IgD-negative memory B cell (primary cell): ENCODE measurements around the gene CAPZB. TPM values are rescaled to one million over a fixed set of nuclear protein-coding genes. Genes with fewer than 3 reads are reported as not detected.
A peak's percentile ranks its signal among the peaks of the same experiment; 100 is the strongest.

Experiments
- H3K27ac Mint-ChIP-seq, 3 donors: one replicate each; pipeline ENCODE4 v1.8.0; 2020 to 2022; ENCODE audit warnings: mild to moderate bottlenecking in 3 of 3, mixed read lengths in 3 of 3, moderate library complexity in 1 of 3
- H3K27me3 Mint-ChIP-seq: one replicate; pipeline ENCODE4 v1.8.0; 2021; ENCODE audit warnings: mixed read lengths
- H3K36me3 Mint-ChIP-seq: one replicate; pipeline ENCODE4 v1.8.0; 2020; ENCODE audit warnings: mild to moderate bottlenecking, mixed read lengths
- H3K4me1 Mint-ChIP-seq, 3 donors: one replicate each; pipeline ENCODE4 v1.8.0; 2020 to 2022; ENCODE audit warnings: mixed read lengths in 3 of 3, mild to moderate bottlenecking in 1 of 3
- H3K4me3 Mint-ChIP-seq, 4 donors: one replicate each; pipeline ENCODE4 v1.8.0; 2020 to 2022; ENCODE audit warnings: mild to moderate bottlenecking in 4 of 4, mixed read lengths in 4 of 4, moderate library complexity in 3 of 4
- H3K9me3 Mint-ChIP-seq, 3 donors: one replicate each; pipeline ENCODE4 v1.8.0; 2020 to 2021; ENCODE audit warnings: mixed read lengths in 3 of 3, mild to moderate bottlenecking in 1 of 3
- polyA plus RNA-seq: library from polyadenylated mRNA; unstranded; fragments of 300-500 nt; fragmentation: Illumina TruSeq; gene quantifications from one replicate; pipeline ENCODE4 v1.2.3, GENCODE V29; 2021

The CAPZB gene
- polyA plus RNA-seq, 1 donor from 2014 or later, result 419 TPM

DNA sequence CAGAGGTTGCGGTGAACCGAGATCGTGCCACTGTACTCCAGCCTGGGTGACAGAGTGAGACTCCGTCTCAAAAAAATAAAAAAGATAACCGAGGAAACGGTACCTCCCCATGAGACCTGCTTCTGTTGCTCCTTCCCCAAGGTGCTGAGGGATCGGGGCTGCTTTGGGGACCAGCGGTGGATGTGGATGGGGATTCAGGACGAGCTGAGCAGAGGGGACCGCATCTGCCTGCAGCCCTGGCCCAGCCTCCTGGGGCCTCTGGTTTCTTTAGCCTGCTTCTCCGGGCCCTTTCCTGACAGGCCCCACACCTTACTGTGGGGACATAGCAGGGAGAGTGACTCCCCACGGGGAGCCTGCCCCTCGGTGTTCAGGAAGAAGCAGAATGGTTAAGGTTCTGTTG is 156.2 kb downstream of the CAPZB start:
- Mint-ChIP-seq H3K36me3 (peaks cover 5% of the 10 kb centered on the region), H3K4me1 (peaks cover 0 to 2% (median 0%) of the 10 kb centered on the region in 3 donors), H3K27ac (peak overlapping the region in 2 of 3 donors; percentile 2 to 44), H3K27me3 (no peaks in the 10 kb centered on the region), H3K9me3 (no peaks in the 10 kb centered on the region), H3K4me3 (peak overlapping the region in 1 of 4 donors; percentile 6)

DNA sequence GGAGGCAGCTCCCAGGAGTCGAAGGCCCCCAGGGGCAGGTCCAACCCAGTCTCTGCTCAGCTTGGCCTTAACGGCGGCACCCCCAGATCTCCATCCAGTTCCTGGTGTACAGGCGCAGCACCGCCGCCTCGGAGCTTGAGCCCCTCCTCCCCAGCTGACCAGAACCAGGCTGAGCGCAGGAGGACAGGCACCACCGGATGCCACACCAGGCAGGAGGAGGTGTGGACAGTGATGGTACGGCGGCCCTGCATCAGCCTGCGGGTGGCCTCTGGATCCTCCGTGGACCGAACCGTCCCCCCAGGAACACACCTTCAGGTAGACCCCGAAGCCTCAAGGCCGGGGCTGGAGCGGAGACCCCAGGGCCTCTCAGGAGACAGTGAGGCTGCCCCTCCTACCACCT is 156.9 kb downstream of the CAPZB start:
- Mint-ChIP-seq H3K27ac (peak overlapping the region in 1 of 3 donors; percentile 87), H3K4me3 (no peak overlapping the region), H3K27me3 (no peaks in the 10 kb centered on the region), H3K9me3 (no peaks in the 10 kb centered on the region), H3K36me3 (peaks cover 5% of the 10 kb centered on the region), H3K4me1 (peaks cover 0 to 4% (median 0%) of the 10 kb centered on the region in 3 donors)

DNA sequence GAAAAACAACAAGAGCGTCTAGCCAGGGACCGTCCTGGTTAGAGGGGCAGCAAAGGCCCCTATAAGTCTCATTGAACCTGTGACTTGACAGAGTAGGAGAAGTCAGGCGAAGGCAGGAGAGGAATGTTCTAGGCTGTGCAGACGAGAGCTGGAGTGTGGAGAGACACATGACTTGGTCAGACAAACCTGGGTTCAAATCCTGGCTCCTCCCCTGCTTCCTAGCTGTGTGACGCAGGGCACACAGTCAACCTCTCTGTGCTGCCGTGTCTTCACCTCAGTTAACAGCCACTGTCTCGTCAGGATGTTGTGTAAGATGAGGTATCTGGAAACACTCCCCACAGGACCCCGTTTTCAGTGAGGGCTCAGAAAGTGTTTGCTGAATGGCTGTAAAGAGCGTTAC is 157.6 kb downstream of the CAPZB start:
- Mint-ChIP-seq H3K27ac (peak overlapping the region in 1 of 3 donors; percentile 87), H3K9me3 (no peaks in the 10 kb centered on the region), H3K4me3 (peak overlapping the region in 1 of 4 donors; percentile 23), H3K4me1 (peaks cover 0 to 4% (median 0%) of the 10 kb centered on the region in 3 donors), H3K27me3 (no peaks in the 10 kb centered on the region), H3K36me3 (peaks cover 5% of the 10 kb centered on the region)

DNA sequence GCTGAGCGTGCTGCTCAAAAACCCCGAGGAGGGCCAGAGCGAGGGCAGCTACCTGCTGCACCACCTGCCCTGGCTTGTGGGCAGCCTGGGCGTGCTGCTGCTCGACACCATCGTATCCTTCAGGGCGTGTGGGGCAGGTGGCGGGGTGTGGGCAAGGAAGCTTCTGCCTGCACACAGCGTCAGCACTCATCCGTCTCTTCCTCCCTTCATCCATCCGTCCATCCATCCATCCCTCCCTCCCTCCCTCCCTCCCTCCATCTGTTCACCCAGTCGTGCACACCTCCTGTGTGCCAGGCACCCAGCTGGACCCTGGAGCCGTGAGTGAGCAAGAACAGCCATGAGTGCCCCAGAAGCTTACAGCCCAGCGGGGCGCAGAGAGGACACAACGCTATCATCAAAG is 158.0 kb downstream of the CAPZB start:
- H3K9me3 Mint-ChIP-seq, result no peaks in the 10 kb centered on the region
- no peaks in the 10 kb centered on the region for H3K27me3 Mint-ChIP-seq
- no peak overlapping the region for H3K27ac Mint-ChIP-seq
- H3K4me1 Mint-ChIP-seq, result peaks cover 0 to 4% (median 0%) of the 10 kb centered on the region in 3 donors
- peaks cover 5% of the 10 kb centered on the region for H3K36me3 Mint-ChIP-seq
- no peak overlapping the region for H3K4me3 Mint-ChIP-seq

DNA sequence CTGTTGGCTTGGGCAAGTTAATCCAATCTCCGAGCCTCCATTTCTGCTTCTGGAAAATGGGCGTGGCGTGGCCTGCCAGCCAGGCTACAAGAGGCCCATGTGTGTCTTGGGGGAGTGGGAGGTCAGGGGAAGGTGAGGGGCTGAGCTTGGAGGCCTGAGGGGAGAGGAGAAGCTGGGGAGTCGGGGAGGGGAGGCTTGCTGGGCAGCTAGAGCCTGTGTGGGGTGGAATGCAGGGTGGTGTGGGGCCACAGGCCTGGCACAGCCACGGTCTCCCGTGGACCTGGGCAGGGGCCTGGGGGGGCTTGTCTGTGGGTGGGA is 158.6 kb downstream of the CAPZB start:
- peak overlapping the region in 1 of 4 donors; percentile 76 for H3K4me3 Mint-ChIP-seq
- H3K27ac Mint-ChIP-seq, result peak overlapping the region; percentile 28 to 93 (median 53)
- no peaks in the 10 kb centered on the region for H3K27me3 Mint-ChIP-seq
- H3K9me3 Mint-ChIP-seq, result no peaks in the 10 kb centered on the region
- peaks cover 5% of the 10 kb centered on the region for H3K36me3 Mint-ChIP-seq
- H3K4me1 Mint-ChIP-seq, result peaks cover 0 to 4% (median 0%) of the 10 kb centered on the region in 3 donors

DNA sequence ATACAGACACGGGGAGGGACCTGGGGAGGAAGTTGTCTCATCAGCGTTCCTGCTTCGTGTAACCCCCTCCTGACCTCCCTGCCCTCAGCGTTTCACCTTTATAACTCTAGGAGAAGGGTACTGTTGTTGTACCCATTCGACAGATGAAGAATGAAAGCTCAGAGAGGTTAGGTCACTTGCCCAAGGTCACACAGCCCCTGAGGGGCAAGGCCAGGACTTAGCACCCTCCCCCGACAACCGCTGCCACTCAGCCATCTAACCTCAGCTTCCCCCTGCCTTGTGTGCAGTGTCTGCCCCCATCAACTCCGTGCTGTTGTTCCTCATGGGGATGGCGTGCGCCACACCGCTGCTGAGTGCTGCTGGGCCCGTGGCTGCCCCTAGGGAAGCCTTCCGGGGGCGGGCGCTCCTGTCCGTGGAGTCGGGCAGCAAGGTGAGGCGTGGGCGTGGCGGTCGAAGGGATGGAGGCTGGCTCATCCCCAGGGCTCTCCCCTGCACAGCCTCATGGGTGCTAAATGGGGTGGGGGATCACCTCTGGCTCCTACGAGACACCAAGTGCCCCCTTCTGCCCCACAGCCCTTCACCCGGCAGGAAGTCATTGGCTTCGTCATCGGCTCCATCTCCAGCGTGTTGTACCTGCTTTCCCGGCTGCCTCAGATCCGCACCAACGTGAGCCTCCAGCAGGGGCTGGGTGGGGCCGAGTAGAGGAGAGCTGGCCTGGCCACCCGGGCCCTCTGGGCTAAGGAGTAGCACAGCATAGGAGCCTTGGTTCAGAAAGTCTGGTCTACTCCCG is 159.2 kb downstream of the CAPZB start:
- Mint-ChIP-seq H3K36me3 (peaks cover 5% of the 10 kb centered on the region), H3K27me3 (no peaks in the 10 kb centered on the region), H3K4me3 (peak overlapping the region in 1 of 4 donors; percentile 76), H3K9me3 (no peaks in the 10 kb centered on the region), H3K4me1 (peaks cover 0 to 4% (median 0%) of the 10 kb centered on the region in 3 donors), H3K27ac (peak overlapping the region in 2 of 3 donors; percentile 74 to 93)

DNA sequence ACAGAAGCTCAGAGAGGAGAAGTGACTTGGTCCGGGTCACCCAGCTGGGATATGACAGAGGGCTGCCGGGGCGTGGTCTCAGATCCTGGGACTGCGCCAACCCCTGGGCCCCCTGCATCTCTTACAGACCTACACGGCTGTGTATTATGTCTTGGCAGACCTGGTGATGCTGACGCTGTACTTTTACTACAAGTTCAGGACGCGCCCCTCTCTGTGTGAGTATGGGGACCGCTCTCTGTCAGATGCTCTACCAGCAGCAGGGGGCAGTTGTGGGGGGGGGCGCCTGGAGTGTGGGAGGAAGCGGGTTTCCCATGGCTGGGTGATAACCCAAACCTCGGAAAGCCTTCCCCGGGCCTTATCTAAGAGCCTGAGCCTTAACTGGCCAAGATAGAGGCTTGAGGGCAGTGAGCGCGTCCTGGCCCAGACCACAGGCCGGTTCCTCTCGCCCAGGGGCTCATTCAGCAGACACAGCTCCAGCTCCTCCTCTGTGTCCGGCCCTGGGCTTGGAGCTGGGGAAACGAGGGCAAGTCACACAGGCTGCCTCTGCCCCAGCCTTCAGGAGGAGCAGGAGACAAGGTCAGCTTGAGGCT is 159.9 kb downstream of the CAPZB start:
- no peaks in the 10 kb centered on the region for H3K27me3 Mint-ChIP-seq
- no peak overlapping the region for H3K4me3 Mint-ChIP-seq
- H3K27ac Mint-ChIP-seq, result peak overlapping the region in 2 of 3 donors; percentile 58 to 73
- peaks cover 5% of the 10 kb centered on the region for H3K36me3 Mint-ChIP-seq
- no peaks in the 10 kb centered on the region for H3K9me3 Mint-ChIP-seq
- H3K4me1 Mint-ChIP-seq, result peaks cover 0 to 4% (median 0%) of the 10 kb centered on the region in 3 donors

DNA sequence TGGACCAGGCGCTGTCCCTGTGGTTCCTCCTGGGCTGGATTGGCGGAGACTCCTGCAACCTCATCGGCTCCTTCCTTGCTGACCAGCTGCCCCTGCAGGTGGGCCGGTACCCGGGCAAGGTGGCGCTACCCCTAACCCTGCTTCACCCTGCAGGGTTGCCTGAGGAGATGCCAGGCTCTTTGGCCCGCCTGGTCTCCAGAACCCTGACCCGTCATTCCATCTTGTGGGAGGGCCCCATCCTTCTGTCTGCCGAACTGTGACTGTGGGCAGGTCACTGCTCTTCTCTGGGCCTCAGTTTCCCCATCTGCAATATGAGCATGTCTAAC is 160.7 kb downstream of the CAPZB start:
- Mint-ChIP-seq H3K9me3 (no peaks in the 10 kb centered on the region), H3K4me3 (no peak overlapping the region), H3K4me1 (peaks cover 0 to 4% (median 0%) of the 10 kb centered on the region in 3 donors), H3K36me3 (peaks cover 5% of the 10 kb centered on the region), H3K27me3 (no peaks in the 10 kb centered on the region), H3K27ac (peak overlapping the region in 2 of 3 donors; percentile 58 to 73)

DNA sequence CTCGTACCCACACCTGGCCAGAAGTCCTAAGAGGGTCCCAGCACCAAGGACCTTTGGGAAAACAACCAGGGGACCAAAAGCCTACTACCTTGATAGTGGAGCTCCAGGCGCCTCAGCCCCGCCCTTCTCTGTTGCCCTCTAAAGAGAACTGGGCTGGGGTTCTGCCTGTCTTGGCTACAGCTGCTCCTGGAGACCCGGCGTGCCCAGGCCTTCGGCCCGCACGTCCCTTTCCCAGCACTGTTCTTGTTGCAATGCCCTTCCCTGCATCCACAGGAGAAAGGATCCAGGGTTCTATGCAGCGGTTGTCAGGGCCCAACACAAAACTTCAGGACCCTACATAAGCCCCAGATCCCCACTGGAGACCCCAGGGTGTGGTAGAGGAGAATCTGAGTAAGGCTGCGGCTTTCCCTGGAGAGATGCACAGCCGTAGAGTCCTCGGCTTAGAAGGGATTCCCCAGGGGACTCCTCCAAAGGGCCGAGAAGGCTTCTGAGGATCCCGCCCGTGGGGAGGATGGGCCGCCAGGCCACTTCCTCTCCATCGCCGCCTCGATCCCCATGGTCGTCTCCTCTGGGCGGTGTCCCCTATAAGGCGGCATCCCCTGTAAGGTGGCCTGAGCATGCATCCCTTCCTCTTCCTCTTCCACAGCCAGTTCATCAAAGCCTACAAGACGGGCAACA is 161.2 kb downstream of the CAPZB start:
- Mint-ChIP-seq H3K4me3 (no peak overlapping the region), H3K4me1 (peaks cover 0 to 4% (median 0%) of the 10 kb centered on the region in 3 donors), H3K36me3 (peaks cover 5% of the 10 kb centered on the region), H3K27ac (peak overlapping the region in 2 of 3 donors; percentile 58 to 73), H3K27me3 (no peaks in the 10 kb centered on the region), H3K9me3 (no peaks in the 10 kb centered on the region)

DNA sequence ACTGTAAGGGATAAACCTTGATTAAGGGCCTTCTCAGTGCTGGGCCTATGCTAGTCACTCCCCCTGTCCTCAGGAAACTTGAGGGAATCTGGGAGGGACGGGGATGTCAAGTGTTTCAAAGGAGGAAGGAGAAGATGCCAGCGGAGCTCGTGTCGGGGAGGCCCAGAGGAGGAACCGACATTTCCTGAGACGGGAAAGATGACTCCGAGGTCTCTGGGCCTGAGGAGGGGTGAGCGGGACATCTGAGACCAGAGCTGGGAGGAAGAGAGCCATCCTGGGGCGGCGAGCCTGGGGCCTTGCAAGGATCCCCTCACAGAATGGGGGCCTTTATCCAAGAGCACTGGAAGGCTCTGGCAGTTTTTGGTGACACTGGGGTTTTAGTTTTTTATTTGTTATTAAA is 162.9 kb downstream of the CAPZB start:
- Mint-ChIP-seq H3K27ac (peak overlapping the region in 1 of 3 donors; percentile 67), H3K4me3 (no peak overlapping the region)

DNA sequence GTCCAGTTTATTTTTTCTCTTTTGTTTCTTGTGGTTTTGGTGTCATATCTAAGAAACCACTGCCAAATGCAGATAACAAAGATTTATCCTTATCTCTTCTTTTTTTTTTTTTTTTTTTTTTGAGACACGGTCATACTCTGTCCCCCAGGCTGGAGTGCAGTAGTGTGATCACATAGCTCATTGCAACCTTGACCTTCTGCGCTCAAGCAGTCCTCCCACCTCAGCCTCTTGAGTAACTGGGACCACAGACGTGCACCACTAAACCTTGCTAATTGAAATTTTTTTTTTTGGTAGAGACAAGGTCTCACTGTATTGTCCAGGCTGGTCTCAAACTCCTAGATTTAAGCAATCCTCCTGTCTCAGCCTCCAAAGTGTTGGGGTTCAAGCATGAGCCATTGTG is 164.3 kb downstream of the CAPZB start:
- Mint-ChIP-seq H3K27ac (peak overlapping the region in 2 of 3 donors; percentile 21 to 87), H3K4me3 (no peak overlapping the region), H3K36me3 (peaks cover 1% of the 10 kb centered on the region), H3K27me3 (no peaks in the 10 kb centered on the region), H3K9me3 (no peaks in the 10 kb centered on the region), H3K4me1 (peaks cover 3 to 14% (median 12%) of the 10 kb centered on the region in 3 donors)

More for the DNA sequence above, 162.9 kb downstream of the CAPZB start:
- no peaks in the 10 kb centered on the region for H3K9me3 Mint-ChIP-seq
- H3K36me3 Mint-ChIP-seq, result peaks cover 2% of the 10 kb centered on the region
- no peaks in the 10 kb centered on the region for H3K27me3 Mint-ChIP-seq
- H3K4me1 Mint-ChIP-seq, result peaks cover 0 to 11% (median 3%) of the 10 kb centered on the region in 3 donors

DNA sequence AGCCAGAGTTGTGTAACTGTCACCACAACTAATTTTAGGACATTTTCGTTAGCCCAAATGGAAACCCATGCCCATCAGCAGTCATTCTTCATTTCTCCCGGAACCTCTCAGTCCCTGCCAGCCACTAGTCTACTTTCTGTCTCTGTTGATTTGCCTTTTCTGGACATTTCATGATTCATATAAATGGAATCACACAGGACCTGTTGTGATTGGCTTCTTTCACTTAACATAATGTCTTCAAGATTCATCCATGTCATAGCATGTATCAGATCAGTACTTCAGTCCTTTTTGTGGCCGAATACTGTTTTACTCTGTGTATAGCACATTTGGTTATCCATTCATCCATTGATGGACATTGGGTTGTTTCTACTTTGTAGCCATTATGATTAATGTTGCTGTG is 166.1 kb downstream of the CAPZB start:
- peak overlapping the region in 2 of 3 donors; percentile 56 to 80 for H3K27ac Mint-ChIP-seq
- H3K4me3 Mint-ChIP-seq, result peak overlapping the region in 1 of 4 donors; percentile 45
- no peaks in the 10 kb centered on the region for H3K9me3 Mint-ChIP-seq
- H3K36me3 Mint-ChIP-seq, result no peaks in the 10 kb centered on the region
- H3K4me1 Mint-ChIP-seq, result peaks cover 16 to 32% (median 22%) of the 10 kb centered on the region in 3 donors
- no peaks in the 10 kb centered on the region for H3K27me3 Mint-ChIP-seq

DNA sequence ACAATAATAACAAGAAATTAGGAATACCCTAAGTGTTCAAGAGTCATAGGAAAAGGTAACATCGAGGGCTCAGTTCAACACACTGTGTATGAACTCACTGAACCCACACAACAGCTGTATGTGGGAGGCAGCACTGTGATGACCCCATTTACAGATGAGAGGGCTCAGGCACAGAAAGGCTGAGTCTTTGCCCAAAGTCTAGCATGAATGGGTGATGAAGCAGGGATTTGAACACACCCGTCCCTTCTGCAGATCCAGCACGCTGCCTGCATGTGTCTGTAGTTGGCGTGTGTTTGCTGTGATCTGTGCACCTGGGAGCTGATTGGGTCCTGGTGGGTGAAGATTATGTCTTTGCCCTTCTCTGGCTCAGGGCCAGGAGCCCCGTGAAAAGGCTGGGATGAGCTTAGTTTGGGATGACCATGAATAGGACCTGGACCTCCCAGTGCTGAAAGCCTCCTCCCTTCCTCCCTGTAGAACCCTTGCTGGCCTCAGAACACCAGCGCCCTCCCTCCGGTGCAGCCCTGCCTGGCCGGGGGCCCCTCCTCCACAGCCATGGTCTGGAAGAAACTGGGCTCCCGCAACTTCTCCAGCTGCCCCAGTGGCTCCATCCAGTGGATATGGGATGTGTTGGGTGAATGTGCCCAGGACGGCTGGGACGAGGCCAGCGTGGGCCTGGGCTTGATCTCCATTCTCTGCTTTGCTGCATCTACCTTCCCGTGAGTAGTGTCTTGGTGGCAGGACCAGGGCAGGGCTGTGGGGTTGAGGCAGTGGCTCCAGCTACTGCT is 168.0 kb downstream of the CAPZB start:
- H3K27ac Mint-ChIP-seq, result peak overlapping the region in 2 of 3 donors; percentile 93 to 98

DNA sequence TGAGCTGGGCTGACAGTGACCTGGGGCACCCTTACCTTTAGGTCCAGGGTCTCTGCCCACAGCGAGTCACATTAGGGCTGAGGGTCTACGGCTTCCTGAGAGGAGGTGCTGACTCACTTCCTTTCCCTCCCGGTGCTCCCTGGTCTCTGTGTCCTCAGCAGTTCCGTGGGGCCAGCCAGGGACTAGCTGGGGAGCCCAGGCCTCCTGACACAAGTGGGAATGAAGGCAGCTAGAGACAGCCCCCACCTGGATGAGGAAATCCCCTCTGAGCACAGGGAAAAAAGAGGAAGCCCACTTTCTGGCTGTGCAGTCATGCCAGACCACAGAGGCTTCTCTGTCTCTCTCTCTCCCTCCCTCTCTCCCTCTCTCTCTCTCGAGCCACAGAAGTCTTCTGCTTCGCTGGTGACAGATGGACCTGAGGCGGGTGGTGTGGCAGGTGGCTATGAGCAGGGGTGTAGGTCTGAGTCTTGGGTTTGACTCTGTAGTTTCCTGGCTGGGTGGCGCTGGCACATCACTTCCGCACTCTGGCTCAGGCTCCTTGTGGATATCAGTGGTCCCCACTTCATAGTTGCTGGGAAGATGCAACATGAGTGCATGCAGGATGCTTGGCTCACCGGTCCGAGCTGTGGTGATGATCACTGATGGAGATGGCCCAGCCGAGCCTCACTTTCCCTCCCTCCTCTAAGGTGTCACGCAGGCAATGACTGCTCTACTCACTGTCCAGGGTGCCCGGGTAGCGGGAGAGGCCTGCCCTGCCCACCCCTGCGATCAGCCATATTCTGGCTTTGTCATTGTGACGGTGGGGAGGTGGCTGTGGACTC is 169.8 kb downstream of the CAPZB start:
- H3K4me3 Mint-ChIP-seq, result peak overlapping the region; percentile 63 to 93 (median 80)
- H3K36me3 Mint-ChIP-seq, result peaks cover 4% of the 10 kb centered on the region
- peak overlapping the region; percentile 94 to 98 (median 96) for H3K27ac Mint-ChIP-seq
- H3K9me3 Mint-ChIP-seq, result no peaks in the 10 kb centered on the region
- peaks cover 35 to 52% (median 43%) of the 10 kb centered on the region in 3 donors for H3K4me1 Mint-ChIP-seq
- H3K27me3 Mint-ChIP-seq, result no peaks in the 10 kb centered on the region

More for the DNA sequence above, 168.0 kb downstream of the CAPZB start:
- H3K4me1 Mint-ChIP-seq, result peaks cover 30 to 46% (median 36%) of the 10 kb centered on the region in 3 donors
- no peaks in the 10 kb centered on the region for H3K27me3 Mint-ChIP-seq
- H3K36me3 Mint-ChIP-seq, result no peaks in the 10 kb centered on the region
- H3K9me3 Mint-ChIP-seq, result no peaks in the 10 kb centered on the region
- peak overlapping the region in 2 of 4 donors; percentile 12 to 55 for H3K4me3 Mint-ChIP-seq
